GM12878 (cell line): ENCODE measurements around the gene TACC2. TPM values are rescaled to one million over a fixed set of nuclear protein-coding genes. Genes with fewer than 3 reads are reported as not detected.

Source experiments
- ATAC-seq: fragments of 200-7000 bp; cut with Tn5 transposase; 3 replicates; pipeline ENCODE4 v1.9.1; 2020; ENCODE audit warnings: mild to moderate bottlenecking, moderate library complexity
- BruUV-seq: library from RNA; stranded (reverse); fragments of 400-500 nt; replicated peaks from 2 replicates; lab custom pipeline; 2021; lab: Mats Ljungman, UMichigan
- CTCF ChIA-PET: fragments of 300-600 bp; sonication (Branson Sonifier 250); formaldehyde crosslinking; extraction: SDS; loops from one replicate; lab custom pipeline; 2021; ENCODE audit warnings: inconsistent platforms; lab: Yijun Ruan, JAX
- POLR2A ChIA-PET: fragments of 350-600 bp; formaldehyde crosslinking; extraction: SDS; loops from one replicate; lab custom pipeline; 2021; ENCODE audit warnings: inconsistent platforms; lab: Charles Lee
- RAD21 ChIA-PET: fragments of 300-600 bp; sonication (Branson Sonifier 250); formaldehyde crosslinking; loops from one replicate; lab custom pipeline; 2023; ENCODE audit warnings: antibody characterized with exemption; ENCODE audit not compliant: unreplicated experiment; lab: Charles Lee
- SMC1A ChIA-PET: fragments of 300-600 bp; sonication (Branson Sonifier 250); formaldehyde crosslinking; loops from one replicate; lab custom pipeline; 2023; ENCODE audit not compliant: unreplicated experiment, uncharacterized antibody; lab: Charles Lee
- DNase-seq: peaks from one replicate; pipeline ENCODE4 v3.0.0-alpha.2; 2011; ENCODE audit warnings: low read depth, low spot score
- FAIRE-seq: peaks from 3 replicates; lab custom pipeline; 2011; peaks lifted over from hg19 to GRCh38; lab: Jason Lieb, UNC
- H2AFZ ChIP-seq: 2 replicates; pipeline ENCODE4 v1.6.0; 2011; ENCODE audit warnings: low read depth, low read length, control low read depth; ENCODE audit not compliant: control insufficient read depth
- H3K27ac ChIP-seq: 2 replicates; pipeline ENCODE4 v1.5.1; 2011; ENCODE audit warnings: control low read depth; ENCODE audit not compliant: control insufficient read depth, insufficient read depth
- H3K27me3 ChIP-seq, 2 experiments: replicated peaks in 1 of 2; 2 replicates each; pipeline versions ENCODE4 v1.6.0 to v1.6.1; 2011; ENCODE audit warnings: low read length in 1 of 2; ENCODE audit not compliant: control insufficient read depth in 2 of 2, insufficient read depth in 2 of 2
- H3K36me3 ChIP-seq, 2 experiments: 2 replicates each; pipeline ENCODE4 v1.5.1; 2011; ENCODE audit warnings: low read length in 1 of 2; ENCODE audit not compliant: control insufficient read depth in 2 of 2, insufficient read depth in 2 of 2
- H3K4me1 ChIP-seq: 2 replicates; pipeline ENCODE4 v1.6.1; 2011; ENCODE audit warnings: mild to moderate bottlenecking, low read length, moderate library complexity, mixed read lengths; ENCODE audit not compliant: control insufficient read depth, insufficient read depth
- H3K4me2 ChIP-seq: 2 replicates; pipeline ENCODE4 v1.6.0; 2011; ENCODE audit warnings: control low read depth; ENCODE audit not compliant: control insufficient read depth, insufficient read depth
- H3K4me3 ChIP-seq: fragments of 200-600 bp; sonication (generic); 2 replicates; pipeline ENCODE4 v1.5.1; 2016
- H3K79me2 ChIP-seq: 2 replicates; pipeline ENCODE4 v1.6.0; 2011; ENCODE audit warnings: low read length; ENCODE audit not compliant: control insufficient read depth, insufficient read depth
- H3K9ac ChIP-seq: 2 replicates; pipeline ENCODE4 v1.8.0; 2011; ENCODE audit warnings: low read length, control low read depth, mixed read lengths; ENCODE audit not compliant: control insufficient read depth, insufficient read depth
- H3K9me3 ChIP-seq: replicated peaks from 3 replicates; pipeline ENCODE4 v1.5.1; 2011; ENCODE audit warnings: mild to moderate bottlenecking, low read length; ENCODE audit not compliant: control insufficient read depth, insufficient read depth
- H4K20me1 ChIP-seq: 2 replicates; pipeline ENCODE4 v1.6.0; 2011; ENCODE audit not compliant: control insufficient read depth, insufficient read depth
- CUX1 ChIP-seq: IDR thresholded peaks from 2 replicates; pipeline ENCODE4 v1.6.1; 2012; ENCODE audit warnings: improper control_type of control experiment, low read depth, low read length; ENCODE audit not compliant: insufficient replicate concordance
- WGBS: methylation state at CpG from one replicate; pipeline ENCODE4 v1.1.6; 2016; ENCODE audit warnings: low lambda C conversion rate; ENCODE audit not compliant: insufficient replicate concordance, insufficient coverage; ENCODE audit errors: missing lambda C conversion rate; 5-methylcytosine and 5-hydroxymethylcytosine counted together
- in situ Hi-C: fragments of 300-500 bp; cut with MboI; formaldehyde crosslinking; loops from 9 replicates; pipeline ENCODE4 v1.14.3; 2018; ENCODE audit warnings: mixed read lengths
- intact Hi-C: fragments of 100-400 bp; cut with micrococcal nuclease; formaldehyde crosslinking; loops from one replicate; pipeline ENCODE4 v1.14.2; 2022; ENCODE audit not compliant: unreplicated experiment
- polyA plus RNA-seq, 11 experiments: library from polyadenylated mRNA; depleted of rRNA in 4 of 11; unstranded in 6 of 11; stranded (reverse) in 5 of 11; fragments of >200 nt; fragmentation: Nextera tagmentation in 4 of 11; fragmentation: Illumina TruSeq in 1 of 11; extraction: Ambion mirVana in 4 of 11; extraction: Trizol in 1 of 11; gene quantifications; 1 replicate in 1 of 11; 2 replicates in 10 of 11; pipeline versions ENCODE4 v1.2.1 to v1.2.3, GENCODE V29; 2011 to 2016; ENCODE audit warnings: inconsistent platforms in 2 of 11, missing spikeins in 2 of 11, low read depth in 1 of 11
- total RNA-seq, 4 experiments: library from RNA; depleted of rRNA in 3 of 4; stranded (reverse); fragments of >200 nt in 3 of 4; fragmentation: Illumina TruSeq in 1 of 4; extraction: Trizol in 1 of 4; gene quantifications; 2 replicates each; pipeline versions ENCODE4 v1.2.1 to v1.2.3, GENCODE V29; 2013 to 2021
- TF ChIP-seq, protein P1 (sequence below): IDR thresholded peaks from 2 replicates; pipeline ENCODE4 v1.6.1; 2012; ENCODE audit warnings: low read length, inconsistent platforms

Gene TACC2
- total and polyA plus RNA-seq, 10 of the 15 experiments (the other 5 are each of a cell fraction or from before 2014, with no cell fraction given) = 0.07 to 0.64 (median 0.13) TPM; not detected in 5

DNA sequence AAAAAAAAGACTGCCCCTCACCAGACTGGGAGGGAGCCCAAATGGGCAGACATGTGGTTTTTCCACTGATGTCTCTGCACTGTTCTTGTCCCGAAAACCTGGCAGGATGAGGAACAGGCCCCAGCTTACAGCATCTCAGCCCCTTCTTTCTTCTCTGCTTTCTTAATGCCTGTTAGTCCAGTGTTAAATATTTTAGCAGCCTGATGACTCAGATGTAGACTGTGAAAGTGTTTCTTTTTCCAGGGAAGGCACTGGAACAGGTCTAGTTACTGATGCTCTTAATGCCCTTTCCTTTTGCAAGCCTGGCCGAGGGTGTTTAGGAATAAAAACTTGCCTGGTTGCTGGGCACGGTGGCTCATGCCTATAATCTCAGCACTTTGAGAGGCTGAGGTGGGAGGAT, 107.7 kb downstream of the TACC2 start:
- no peak overlapping the region for H3K4me2 ChIP-seq
- H4K20me1 ChIP-seq = no peaks in the 10 kb centered on the region
- WGBS = 7% methylated on average over 3 of the region's 3 CpGs
- intact Hi-C loops = no loop called here
- no peak overlapping the region for H3K4me3 ChIP-seq
- H3K9me3 ChIP-seq = no peaks in the 10 kb centered on the region
- RAD21 ChIA-PET = no interaction called here
- no peaks in the 10 kb centered on the region for H3K79me2 ChIP-seq
- no peak overlapping the region for H3K9ac ChIP-seq
- H3K36me3 ChIP-seq = no peaks in the 10 kb centered on the region
- no peak overlapping the region for H2AFZ ChIP-seq
- no TSS peak for BruUV-seq
- no peak for DNase-seq
- TF ChIP-seq CUX1 = no peak
- TF ChIP-seq, protein P1, sequence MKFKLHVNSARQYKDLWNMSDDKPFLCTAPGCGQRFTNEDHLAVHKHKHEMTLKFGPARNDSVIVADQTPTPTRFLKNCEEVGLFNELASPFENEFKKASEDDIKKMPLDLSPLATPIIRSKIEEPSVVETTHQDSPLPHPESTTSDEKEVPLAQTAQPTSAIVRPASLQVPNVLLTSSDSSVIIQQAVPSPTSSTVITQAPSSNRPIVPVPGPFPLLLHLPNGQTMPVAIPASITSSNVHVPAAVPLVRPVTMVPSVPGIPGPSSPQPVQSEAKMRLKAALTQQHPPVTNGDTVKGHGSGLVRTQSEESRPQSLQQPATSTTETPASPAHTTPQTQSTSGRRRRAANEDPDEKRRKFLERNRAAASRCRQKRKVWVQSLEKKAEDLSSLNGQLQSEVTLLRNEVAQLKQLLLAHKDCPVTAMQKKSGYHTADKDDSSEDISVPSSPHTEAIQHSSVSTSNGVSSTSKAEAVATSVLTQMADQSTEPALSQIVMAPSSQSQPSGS = no peak
- TF ChIP-seq, all 136 proteins: peak for 0
- no peak for ATAC-seq
- no peak for FAIRE-seq
- Histone ChIP-seq H3K4me1 (no peaks in the 10 kb centered on the region), H3K27ac (no peak overlapping the region), H3K27me3 (no peaks in the 10 kb centered on the region; a peak in 2 of 4 replicates)
- ChIA-PET CTCF (no interaction called here), POLR2A (no interaction called here), SMC1A (no interaction called here)
- in situ Hi-C loops = no loop called here
